NCI-H2171 treated with DMSO at 0.1 percent for 48 hours (cell line): ENCODE results near the gene FAIM.
A peak's percentile ranks its signal among the peaks of the same experiment; 100 is the strongest.
"Not testable (repeated sequence)": the region's sequence is repeated elsewhere in the genome, so short reads cannot be mapped to it uniquely, and the experiment has no call there.

ENCODE experiments used
- DNase-seq: peaks from one replicate; lab custom pipeline; 2025; lab: John Stamatoyannopoulos, UW

The FAIM gene

DNA sequence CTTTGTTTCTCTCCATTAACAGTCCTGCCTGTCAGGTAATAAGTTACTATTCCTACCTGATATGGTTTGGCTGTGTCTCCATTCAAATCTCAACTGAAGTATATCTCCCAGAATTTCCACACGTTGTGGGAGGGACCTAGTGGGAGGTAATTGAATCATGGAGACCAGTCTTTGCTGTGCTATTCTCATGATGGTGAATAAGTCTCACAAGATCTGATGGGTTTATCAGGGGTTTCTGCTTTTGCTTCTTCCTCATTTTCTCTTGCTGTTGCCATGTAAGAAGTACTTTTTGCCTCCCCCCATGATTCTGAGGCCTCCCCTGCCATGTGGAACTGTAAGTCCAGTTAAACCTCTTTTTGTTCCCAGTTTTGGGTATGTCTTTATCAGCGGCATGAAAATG, 6.9 kb upstream of the FAIM start:
- DNase-seq = not testable (repeated sequence)

DNA sequence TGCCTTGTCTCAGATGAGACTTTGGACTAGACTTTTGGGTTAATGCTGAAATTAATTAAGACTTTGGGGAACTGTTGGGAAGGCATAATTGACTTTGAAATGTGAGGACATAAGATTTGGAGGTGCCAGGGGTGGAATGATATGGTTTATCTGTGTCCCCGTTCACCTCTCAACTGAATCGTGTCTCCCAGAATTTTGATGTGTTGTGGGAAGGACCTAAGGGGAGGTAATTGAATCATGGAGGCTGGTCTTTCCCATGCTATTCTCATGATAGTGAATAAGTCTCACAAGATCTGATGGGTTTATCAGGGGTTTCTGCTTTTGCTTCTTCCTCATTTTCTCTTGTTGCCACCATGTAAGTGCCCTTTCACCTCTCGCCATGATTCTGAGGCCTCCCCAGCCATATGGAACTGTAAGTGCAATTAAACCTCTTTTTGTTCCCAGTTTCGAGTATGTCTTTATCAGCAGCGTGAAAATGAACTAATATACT, 4.4 kb upstream of the FAIM start:
- DNase-seq = not testable (repeated sequence)

DNA sequence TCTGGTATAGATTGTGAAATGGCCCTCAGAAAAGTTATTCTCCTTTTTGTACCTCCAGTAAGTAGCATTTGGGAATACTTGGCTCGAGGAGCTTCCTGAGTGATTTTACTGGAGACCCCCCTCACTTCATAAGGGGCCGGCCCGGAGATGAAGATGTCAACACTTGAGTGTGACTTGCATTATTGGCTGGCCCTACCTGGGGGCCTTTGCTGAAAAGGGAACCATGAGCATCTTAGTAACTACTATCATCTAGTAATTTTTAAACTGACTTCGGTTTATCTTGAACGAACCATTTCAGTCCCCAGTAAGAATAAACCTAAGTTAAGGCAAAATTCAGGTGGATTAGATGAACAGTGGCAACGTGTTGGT, 1.3 kb downstream of the FAIM start:
- no peak for DNase-seq

DNA sequence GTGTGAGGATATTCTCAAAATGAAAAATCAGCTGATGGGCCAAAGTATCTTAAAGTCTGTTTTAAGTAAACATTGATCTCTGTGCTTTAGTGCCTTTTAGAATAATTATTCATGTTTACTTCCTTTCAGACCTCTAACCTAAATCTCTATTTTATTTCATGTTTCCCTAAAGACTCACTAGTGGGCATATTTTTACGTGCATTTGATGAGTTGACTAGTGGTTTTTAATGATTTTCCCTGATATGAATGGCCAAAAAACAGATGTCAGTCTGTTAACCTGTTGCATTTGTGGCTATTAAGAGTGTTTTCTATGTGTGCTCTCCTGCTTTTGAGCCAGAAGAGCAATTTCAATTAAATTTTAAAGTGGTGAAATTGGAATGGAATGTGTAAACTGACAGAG, 6.9 kb downstream of the FAIM start:
- no peak for DNase-seq

DNA sequence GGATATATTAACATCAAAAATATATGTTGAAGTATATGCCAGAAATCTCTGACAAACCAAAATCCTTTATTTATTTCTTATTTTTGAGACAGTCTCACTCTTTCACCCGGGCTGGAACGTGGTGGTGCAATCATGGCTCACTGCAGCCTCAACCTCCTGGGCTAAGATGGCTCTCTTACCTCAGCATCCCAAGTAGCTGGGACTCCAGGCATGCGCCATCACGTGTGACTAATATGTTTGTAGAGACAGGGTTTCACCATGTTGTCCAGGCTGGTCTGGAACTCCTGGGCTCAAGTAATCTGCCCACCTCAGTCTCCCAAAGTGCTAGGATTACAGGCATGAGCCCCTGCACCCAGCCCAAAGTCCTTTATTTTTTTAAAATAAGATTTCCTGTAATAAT, 11.9 kb downstream of the FAIM start:
- no peak for DNase-seq

DNA sequence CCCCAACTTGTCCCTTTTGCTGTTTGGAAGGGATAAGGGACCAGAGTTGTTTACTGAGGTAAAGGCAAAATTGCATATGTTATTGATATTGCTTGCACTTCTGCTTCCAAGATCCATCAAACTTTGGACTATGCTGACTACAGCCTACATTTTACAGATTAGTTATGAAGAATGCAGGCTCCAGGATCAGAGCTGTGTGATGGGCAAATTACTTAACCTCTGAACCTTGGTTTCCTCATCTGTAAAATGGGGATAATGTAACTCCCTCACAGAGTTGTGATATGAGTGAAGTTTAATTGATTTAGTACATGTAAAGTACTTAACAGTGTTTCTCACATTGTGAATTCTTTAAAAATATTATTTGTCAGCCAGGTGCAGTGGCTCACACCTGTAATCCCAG, 15.9 kb downstream of the FAIM start:
- no peak for DNase-seq

DNA sequence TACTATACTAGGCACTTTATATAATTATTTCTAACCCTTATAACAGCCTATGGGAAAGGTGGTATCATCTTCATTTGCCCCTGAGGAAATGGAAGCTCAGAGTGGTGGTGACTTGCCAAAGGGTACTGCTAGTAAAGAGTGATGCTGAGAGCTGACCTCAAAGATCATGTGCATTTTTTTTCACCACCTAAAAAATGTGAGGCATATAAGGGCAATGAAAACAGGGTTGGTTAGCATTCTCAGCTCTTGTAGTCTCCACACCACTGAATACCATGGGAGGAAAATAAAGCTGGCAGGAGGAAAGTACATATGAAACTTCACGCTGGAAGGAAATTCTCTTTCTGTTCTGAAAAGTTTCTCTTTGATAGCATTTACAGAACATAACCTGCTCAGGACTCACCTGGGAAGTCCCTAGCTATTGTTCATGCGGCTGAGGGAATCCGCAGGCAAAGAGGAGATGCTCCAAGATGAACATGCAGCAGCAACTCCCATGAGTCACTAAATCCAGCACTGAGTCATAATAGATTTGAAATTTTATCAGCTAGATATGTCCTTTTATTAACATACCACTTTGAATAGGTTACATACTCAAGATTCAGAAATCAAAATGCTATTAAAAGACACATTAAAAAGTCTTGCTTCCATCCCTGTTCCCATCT, 17.3 kb downstream of the FAIM start:
- no peak for DNase-seq

DNA sequence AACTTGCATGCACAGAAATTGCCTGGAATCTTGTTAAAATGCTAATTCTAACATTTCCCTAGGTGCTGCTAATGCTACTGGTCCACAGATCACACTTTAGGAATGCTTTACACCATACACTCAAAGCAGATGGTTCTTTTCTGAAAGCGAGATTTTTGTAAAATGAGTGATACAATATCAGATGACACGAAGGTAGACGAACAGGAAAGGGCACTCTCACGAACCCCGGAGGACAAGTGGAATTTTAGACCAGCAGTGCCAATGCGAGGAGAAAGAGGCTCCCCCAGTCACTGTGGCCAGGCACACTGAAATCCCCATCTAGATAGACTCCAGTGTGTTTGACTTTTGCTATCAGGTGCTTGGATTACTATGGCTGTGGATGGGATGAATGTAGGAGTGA, 21.0 kb downstream of the FAIM start:
- no peak for DNase-seq

DNA sequence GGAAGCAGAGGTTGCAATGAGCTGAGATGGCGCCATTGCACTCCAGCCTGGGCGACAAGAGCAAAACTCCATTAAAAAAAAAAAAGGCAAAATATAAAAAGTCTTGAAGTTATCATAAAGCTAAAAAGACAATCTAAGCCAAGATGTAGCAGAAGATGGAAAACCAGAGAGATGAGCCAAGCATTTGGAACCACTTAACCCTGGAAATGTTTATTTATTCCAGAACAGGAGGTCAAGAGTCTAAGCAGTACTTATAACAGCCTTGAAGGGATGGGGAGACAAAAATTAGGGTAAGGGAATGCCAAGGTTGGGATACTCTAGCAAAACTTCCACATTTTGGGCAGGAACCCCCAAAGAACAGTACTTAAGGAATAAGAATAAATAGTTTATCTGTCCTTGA, 30.1 kb downstream of the FAIM start:
- DNase-seq = no peak

DNA sequence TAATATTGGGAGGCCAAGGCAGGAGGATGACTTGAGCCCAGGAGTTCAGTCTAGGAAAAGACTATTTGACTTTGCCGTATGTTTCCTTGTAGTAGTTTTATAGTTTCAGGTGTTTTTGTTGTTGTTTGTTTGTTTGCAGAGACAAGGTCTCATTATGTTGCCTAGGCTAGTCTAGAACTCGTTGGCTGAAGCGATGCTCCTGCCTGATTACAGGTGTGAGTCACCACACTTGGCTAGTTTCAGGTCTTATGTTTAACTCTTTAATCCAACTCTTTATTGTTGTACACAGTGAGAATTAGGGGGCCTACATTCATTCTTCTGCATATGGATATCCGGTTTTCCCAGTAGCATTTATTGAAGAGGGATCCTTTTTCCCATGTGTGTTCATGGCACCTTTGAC, 32.0 kb downstream of the FAIM start:
- DNase-seq = no peak

DNA sequence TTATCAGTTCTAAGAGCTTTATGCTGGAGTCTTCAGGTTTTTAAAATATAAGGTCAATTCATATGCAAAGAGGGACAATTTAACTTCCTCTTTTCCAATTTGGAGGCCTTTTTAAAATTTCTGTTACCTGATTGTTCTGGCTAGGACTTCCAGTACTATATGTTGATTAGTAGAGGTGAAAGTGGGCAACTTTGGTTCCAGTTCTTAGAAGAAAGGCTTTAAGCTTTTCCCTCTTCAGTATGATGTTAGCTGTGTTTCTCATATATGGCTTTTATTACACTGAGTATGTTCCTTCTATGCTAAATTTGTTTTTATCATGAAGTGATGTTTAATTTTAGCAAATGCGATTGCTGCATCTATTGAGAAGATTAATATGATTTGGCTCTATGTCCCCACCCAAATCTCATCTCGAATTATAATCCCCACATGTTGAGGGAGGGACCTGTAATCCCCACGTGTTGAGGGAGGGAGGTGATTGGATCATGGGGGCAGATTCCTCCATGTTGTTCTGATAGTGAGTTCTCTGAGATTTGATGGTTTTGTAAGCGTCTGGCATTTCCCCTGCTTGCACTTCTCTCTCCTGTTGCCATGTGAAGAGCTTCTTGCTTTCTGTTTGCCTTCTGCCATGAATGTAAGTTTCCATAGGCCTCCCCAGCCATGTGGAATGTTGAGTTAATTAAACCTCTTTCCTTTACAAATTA, 33.8 kb downstream of the FAIM start:
- DNase-seq = no peak

DNA sequence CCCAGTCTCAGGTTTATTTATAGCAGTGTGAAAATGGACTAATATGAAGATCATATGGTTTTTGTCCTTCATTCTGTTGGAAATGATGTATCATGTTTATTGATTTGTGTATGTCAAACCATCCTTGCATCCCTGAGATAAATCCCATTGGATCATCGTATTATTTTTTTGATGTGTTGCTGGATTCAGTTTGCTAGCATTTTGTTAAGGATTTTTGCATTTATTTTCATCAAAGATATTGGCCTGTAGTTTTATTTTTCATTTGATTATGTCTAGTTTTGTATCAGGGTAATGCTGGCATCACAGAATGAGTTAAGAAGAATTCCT, 34.3 kb downstream of the FAIM start:
- DNase-seq = no peak

DNA sequence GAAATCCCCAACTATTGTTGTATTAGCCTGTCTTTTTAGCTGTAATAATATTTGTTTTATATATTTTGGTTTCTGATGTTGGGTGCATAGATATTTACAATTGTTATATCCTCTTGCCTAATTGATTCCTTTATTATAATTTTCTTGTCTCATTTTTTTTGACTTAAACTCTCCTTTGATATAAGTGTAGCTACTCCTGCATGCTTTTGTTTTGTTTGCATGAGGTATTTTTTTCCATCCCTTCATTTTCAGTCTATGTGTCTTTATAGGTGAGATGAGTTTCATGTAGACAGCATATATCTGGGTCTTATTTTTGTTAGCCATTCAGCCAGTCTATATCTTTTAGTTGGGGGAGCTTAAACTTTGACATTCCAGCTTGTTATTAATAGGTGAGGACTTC, 37.4 kb downstream of the FAIM start:
- DNase-seq = peak; percentile 5

DNA sequence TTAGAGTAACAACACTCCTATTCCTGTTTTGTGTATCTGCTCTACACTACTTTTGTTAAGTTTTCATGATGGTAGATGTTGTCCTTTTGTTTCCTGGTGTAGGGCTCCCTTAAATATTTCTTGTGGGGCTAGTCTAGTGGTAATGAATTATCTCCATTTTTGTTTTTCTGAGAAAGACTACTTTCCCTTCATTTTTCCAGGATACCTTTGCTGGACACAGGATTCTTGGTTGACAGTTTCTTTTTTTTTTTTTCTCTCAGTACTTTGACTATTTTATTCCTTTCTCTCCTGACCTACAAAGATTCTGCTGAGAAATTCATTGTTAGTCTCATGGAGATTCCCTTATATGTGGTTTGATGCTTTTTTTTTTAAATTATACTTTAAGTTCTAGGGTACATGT, 37.9 kb downstream of the FAIM start:
- DNase-seq = no peak

DNA sequence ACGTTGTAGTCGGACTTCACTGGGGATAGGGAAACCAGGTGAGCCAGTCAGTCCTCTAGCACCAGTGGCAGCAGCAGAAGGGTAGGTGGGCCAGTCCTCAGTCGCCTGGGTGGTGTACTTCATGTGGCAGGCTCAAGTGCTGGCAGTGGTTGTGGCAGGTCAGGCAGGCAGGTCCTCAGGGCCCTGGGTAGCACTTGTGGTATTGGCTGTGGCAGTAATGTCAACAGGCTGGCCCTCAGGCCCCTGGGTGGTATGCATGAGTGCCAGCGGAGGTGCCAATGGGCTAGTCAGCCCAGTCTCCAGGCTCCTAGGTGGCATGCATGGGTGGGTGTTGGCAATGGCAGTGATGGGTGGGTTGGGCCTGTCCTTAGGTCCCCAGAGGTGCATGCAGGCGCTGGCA, 40.6 kb downstream of the FAIM start:
- DNase-seq = no peak

DNA sequence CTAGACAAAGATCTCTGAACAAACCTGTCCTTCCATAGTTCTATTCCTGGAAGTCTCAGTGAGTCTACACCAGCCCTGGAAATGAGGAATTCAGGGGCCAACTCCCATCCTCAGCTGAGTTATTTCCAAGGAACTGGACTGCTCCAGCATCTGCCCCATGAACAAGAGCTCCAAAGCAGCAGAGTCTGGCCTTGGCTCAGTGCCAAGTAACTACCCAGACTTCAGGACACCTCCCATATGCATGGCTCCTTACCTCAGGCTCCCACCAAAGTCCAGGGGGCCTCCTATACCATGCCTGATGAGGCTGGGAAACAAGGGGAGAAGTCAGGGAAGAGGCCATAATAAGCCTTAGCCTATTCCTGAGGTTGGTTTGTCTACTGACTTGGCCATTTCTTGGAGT, 45.0 kb downstream of the FAIM start:
- no peak for DNase-seq

DNA sequence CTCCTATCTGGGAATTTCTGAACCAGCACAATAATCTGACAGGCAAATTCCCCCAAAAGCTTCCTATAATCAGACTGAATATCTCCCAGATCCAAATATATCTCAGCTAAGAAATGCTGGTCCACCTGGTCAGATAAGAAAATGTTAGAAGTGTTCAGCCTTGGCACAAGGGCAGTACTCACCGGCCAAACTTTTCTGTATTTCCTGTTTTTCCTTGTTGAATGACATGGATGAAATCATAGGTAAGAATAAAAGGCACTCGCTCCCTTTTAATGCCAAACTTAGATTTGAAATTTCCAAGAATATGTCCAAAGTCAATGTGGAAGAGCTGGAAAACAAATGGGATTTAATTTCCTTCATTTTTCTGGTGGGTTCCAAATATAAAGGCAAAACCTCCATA, 48.9 kb downstream of the FAIM start:
- no peak for DNase-seq

DNA sequence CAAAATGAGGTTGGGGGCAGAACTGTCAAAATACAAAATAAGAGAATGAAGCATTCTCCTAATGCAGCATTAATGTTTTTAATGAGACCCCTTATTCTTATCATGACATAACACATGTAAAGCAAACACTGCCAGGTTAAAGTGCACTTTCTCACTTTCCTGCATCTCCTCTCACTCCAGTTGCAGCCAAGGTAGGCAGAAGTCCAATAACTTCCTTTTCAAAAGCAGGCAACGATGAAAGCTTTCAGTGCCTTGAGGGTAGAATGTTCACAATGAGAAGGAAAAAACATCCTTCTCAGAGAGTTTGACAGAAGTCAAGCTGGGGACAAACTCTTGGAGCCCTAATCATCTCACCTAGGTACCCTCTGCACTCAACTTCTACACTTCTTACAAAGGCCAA, 59.5 kb downstream of the FAIM start:
- DNase-seq = no peak

DNA sequence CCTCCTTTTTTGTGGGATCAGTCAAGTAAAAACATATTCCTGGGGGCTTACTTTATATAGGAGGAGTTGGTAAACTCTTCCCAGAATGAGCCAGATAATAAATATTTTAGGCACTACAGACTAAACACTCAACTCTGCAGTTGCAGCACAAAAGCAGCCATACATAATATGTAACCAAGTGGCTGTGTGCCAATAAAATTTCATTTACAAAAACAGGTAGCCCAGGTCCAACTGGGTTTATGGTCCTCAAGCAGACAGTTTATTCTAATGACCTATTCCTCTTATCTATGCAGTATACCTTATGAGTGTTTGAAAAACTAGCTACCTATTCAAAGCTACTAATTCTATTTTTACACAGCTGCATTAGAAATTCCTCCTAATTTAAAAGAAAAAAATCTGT, 61.8 kb downstream of the FAIM start:
- no peak for DNase-seq

DNA sequence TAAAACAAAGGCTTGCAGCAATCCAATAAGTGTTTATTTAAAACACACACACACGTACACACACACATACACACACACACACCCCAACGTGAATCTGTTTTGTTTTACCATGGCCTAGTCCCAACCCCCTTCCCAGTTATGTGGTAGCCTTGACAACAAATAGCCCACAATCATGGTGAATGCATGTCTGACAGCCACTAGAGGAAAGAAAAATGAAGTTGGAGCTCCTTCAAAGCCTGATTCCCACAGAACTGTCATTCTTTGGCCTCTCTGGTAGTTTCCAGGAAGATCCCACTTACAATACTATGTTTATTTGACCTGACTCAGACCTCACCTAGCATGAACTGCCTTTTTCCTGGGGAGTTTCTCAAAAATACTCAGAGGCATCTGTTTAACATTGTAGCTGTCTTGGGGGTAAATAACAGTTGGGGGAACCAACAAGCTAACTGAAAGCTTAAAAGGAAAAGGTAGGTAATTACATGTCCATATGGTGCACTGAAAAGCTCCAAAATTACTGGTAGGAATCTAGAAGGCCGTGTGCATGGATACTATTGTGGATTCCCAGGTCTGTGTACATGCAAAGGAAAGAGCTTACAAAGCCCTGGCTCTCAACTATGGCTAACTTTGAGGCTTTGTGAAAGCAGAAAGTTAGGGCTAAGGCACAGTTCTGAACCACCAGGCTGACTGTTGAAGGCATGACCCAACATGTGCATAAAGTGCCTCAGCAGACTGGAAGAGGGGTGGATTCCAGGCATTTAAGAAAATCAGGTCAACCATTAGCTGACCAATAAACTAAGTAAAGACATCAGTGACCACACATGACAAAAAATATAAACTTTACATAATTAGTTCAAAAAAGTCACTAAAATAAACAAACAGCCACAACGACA, 65.3 kb downstream of the FAIM start:
- DNase-seq = peak; percentile 51

DNA sequence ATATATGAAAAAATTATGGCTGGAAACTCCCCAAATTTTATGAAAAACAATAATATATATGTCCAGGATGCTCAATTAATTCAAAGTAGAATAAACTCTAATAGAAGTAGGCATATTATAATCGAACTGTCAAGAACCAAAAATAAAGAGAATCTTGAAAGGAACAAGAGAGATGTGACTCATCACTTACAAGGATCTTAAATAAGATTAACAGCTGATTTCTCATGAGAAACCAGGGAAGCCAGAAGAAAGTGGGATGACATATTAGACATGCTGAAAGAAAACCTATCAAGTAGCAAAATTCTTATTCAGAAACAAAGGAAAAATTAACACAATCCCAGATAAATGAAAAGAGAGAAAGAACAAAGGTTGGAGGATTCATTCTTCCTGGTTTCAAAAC, 66.8 kb downstream of the FAIM start:
- DNase-seq = no peak

DNA sequence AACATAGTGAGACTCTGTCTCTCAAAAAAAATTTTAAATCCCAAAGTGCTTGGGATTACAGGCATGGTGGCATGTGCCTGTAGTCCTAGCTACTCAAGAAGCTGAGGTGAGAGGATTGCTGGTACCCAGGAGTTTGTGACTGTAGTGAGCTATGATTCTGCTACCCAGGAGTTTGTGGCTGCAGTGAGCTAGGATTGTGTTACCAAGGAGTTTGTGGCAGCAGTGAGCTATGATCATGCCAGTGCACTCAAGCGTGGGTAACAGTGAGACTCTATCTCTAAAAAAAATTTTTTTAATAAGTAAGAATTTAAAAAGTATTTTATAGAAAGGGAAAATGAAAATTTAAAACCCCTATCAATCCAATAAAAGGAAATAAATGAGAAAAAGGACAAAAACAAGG, 69.5 kb downstream of the FAIM start:
- no peak for DNase-seq

DNA sequence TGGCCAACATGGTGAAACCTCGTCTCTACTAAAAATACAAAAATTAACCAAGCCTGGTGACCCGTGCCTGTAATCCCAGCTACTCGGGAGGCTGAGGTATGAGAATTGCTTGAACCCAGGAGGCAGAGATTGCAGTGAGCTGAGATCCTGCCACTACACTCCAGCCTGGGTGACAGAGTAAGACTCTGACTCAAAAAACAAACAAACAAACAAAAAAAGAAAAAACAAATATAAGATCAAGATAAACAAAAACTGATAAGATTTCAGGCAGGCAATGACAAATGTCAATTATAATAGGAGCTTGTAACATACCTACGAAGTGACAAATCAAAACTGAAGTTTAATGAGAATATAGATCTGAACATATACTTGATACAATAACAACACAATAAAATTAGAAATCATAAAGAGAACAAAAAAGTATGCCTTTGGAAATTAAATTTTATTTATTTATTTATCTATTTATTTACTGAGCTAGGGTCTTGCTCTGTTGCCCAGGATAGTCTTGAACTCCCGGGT, 70.4 kb downstream of the FAIM start:
- DNase-seq = no peak
